ENCODE measurements around the gene PITPNC1. TPM values are rescaled to one million over a fixed set of nuclear protein-coding genes. Genes with fewer than 3 reads are reported as not detected.
"Not testable (repeated sequence)": the region's sequence is repeated elsewhere in the genome, so short reads cannot be mapped to it uniquely, and the experiment has no call there.

Gene PITPNC1
- total RNA-seq: 10 to 100 TPM; 26.2 to 33.7 TPM
- long read RNA-seq, partial matches to known transcripts: 1 of 10 reads
- long read RNA-seq, other reads (novel, unspliced or antisense): 9 of 10 reads

- peak; percentile 82 to 89 for ATAC-seq
- intact Hi-C loops (cut with DNase I): loop anchor here (2.0 to 10.0 kb wide), 4 partner anchors 65 to 312 kb away; no protein-coding TSS in a partner anchor
- peak; percentile 90 for DNase-seq
Measured at GRCh38 chr17:67376737-67377487, at the start of gene PITPNC1. TSS of gene PITPNC1 (plus strand) at chr17:67377281.

- no peak for ATAC-seq
- no peak for DNase-seq
- intact Hi-C loops (cut with DNase I): no loop called here
Measured at GRCh38 chr17:67328026-67328425, 49.1 kb upstream of the PITPNC1 start.

GRCh38 chr17:67331381-67332161, 45.5 kb upstream of the PITPNC1 start:
- intact Hi-C loops (cut with DNase I); ATAC-seq; DNase-seq: not testable (repeated sequence)

- intact Hi-C loops (cut with DNase I); ATAC-seq; DNase-seq: not testable (repeated sequence)
Measured at GRCh38 chr17:67332162-67332508, 44.9 kb upstream of the PITPNC1 start.

- intact Hi-C loops (cut with DNase I): no loop called here
- ATAC-seq (no peak), DNase-seq (no peak)
Measured at GRCh38 chr17:67335245-67335835, 41.7 kb upstream of the PITPNC1 start.

GRCh38 chr17:67336859-67337258, 40.2 kb upstream of the PITPNC1 start:
- ATAC-seq (no peak), DNase-seq (no peak)
- intact Hi-C loops (cut with DNase I): no loop called here

- ATAC-seq; DNase-seq; intact Hi-C loops (cut with DNase I): not testable (repeated sequence)
Measured at GRCh38 chr17:67338353-67338752, 38.7 kb upstream of the PITPNC1 start.

- ATAC-seq (no peak), DNase-seq (no peak)
- intact Hi-C loops (cut with DNase I): no loop called here
Measured at GRCh38 chr17:67343237-67343636, 33.8 kb upstream of the PITPNC1 start.

GRCh38 chr17:67347826-67348225, 29.3 kb upstream of the PITPNC1 start:
- DNase-seq (no peak), ATAC-seq (no peak)
- intact Hi-C loops (cut with DNase I): no loop called here

- intact Hi-C loops (cut with DNase I): no loop called here
- no peak for DNase-seq
- no peak for ATAC-seq
Measured at GRCh38 chr17:67349420-67349819, 27.7 kb upstream of the PITPNC1 start.

GRCh38 chr17:67353161-67353560, 23.9 kb upstream of the PITPNC1 start:
- ATAC-seq (no peak), DNase-seq (no peak)
- intact Hi-C loops (cut with DNase I): no loop called here

GRCh38 chr17:67353929-67354574, 23.0 kb upstream of the PITPNC1 start:
- intact Hi-C loops (cut with DNase I): no loop called here
- ATAC-seq (no peak), DNase-seq (no peak)

GRCh38 chr17:67358612-67359011, 18.5 kb upstream of the PITPNC1 start:
- intact Hi-C loops (cut with DNase I): no loop called here
- DNase-seq (no peak), ATAC-seq (no peak)

GRCh38 chr17:67359960-67360791, 16.9 kb upstream of the PITPNC1 start:
- no peak for DNase-seq
- intact Hi-C loops (cut with DNase I): loop anchor here in 1 of 2 donors (10.0 kb wide), 1 partner anchor 355 kb away; the partner anchor contains the start of gene NOL11
- peak in 1 of 2 donors; percentile 47 for ATAC-seq

- no peak for ATAC-seq
- DNase-seq: no peak
- intact Hi-C loops (cut with DNase I): loop anchor here in 1 of 2 donors (10.0 kb wide), 1 partner anchor 354 kb away; the partner anchor contains the start of gene NOL11
Measured at GRCh38 chr17:67360880-67361279, 16.2 kb upstream of the PITPNC1 start.

GRCh38 chr17:67362173-67362572, 14.9 kb upstream of the PITPNC1 start:
- DNase-seq (no peak), ATAC-seq (no peak)
- intact Hi-C loops (cut with DNase I): loop anchor here in 1 of 2 donors (10.0 kb wide), 1 partner anchor 353 kb away; the partner anchor contains the start of gene NOL11

GRCh38 chr17:67364847-67365737, 12.0 kb upstream of the PITPNC1 start:
- DNase-seq: no peak
- no peak for ATAC-seq
- intact Hi-C loops (cut with DNase I): loop anchor here in 1 of 2 donors (10.0 kb wide), 1 partner anchor 350 kb away; the partner anchor contains the start of gene NOL11
